ENCODE data around the gene CBX7.

Gene CBX7

DNA sequence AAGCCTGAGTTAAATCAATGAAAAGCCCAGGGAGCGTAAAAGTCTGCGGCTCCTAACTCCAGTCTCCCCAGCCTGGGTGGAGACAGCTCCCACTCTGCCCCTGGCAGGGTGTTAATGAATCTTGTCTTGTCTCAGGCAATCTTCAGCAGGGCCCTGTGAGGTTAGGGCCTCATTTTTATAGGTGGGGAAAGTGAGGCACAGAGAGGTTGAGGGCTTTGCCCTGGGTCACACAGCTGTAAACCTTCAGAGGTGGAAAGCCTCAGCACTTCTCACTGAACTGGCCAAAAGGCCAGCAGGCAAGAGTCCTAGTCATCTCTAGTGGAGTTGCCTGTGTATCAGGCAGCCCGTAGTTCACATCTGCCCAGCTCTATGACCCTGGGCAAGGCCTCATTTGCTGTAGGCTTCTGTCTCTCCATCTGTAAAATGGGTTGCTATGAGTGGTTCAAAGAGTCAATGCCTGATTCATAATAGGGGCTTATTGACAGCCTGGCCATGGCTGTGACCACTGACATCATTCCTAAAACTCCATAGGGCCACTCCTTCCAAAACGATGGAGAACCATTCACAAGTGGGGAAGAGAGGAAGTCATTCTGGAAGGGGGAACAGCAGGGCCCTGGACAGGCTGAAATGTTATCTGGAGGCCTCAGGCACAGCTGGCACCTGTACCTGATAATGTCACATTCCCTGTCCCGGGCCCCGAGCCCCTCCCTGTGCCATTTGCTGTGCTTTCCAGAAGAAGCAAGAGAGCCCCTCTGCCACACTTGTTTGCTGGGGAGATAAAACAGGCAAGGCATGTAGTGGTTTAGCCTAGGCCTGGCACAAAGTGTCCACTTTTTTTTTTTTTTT lies 6.0 kb downstream of the CBX7 start:
- DNase-seq: no peak

- DNase-seq: no peak
These were observed 8.2 kb downstream of the CBX7 start for GRCh38 chr22:39144101-39144767.

- DNase-seq: no peak
These were observed 10.3 kb downstream of the CBX7 start for GRCh38 chr22:39142088-39142680.

DNA sequence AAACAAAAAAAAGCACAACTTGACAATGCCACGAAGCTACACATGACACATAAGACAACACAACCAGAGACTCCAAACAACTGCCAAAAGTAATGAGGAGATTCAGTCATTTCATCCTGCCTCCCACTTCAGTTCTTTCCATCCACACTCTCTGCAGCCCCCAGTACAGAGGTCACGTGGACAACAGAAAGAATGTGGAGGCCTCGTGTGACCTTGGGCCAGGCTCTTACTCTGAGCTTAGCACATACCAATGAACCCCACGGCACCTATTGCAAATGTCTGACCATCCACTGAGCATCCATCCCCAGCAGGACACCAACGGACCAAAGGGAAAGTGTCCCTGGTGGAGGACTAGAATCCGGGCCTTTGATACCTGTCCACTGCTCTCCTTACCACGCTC lies 12.5 kb downstream of the CBX7 start:
- no peak for DNase-seq

DNA sequence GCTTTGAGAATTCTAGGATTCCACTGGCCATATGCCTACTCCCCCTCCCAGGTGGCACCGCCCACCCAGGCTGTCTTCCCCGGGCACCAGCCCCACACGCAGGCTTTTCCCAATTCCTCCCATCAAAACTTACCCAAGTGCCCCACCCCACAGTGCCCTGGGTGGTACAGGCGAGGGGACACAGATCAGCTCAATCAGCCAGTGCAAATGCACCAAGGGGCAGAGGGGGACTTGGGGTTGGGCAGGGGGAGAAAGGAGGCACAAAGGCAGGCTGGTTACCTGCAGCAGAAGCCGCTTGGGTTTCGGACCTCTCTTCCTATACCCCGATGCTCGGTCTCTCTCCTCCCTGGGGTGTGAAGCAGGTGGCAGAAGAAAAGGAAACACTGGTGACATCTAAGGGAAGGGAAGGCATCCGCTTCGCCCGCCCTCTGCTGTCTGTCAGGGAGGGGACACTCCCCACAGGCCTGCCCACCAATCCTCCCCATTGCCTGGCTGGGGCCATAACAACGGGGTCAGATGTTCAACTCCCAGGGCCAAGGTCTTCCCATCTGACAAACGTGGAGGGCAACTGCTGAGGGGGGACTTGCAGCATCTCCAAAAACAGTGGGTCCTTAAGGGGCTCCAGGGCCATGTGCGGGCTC lies 14.0 kb downstream of the CBX7 start:
- DNase-seq: no peak

DNA sequence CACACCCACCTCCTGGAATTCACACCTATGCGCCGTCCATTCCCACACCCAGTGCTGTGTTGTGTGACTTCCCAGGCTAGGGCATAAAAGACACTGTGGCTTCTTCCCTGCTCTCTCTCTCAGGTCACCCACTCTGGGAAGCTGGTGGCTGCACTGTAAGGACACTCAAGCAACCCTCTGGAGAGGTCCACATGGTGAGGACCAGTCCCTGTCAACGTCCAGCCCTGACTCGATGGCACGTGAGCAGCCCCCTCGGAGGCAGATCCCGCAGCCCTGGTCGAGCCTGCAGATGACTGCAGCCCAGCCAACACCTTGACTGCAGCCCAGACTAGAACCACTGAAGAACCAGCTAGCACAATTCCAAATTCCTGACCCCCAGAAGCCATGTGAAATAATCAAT lies 16.2 kb downstream of the CBX7 start:
- no peak for DNase-seq

- peak; percentile 59 for DNase-seq
These were observed 17.2 kb downstream of the CBX7 start for GRCh38 chr22:39135092-39135896.

DNA sequence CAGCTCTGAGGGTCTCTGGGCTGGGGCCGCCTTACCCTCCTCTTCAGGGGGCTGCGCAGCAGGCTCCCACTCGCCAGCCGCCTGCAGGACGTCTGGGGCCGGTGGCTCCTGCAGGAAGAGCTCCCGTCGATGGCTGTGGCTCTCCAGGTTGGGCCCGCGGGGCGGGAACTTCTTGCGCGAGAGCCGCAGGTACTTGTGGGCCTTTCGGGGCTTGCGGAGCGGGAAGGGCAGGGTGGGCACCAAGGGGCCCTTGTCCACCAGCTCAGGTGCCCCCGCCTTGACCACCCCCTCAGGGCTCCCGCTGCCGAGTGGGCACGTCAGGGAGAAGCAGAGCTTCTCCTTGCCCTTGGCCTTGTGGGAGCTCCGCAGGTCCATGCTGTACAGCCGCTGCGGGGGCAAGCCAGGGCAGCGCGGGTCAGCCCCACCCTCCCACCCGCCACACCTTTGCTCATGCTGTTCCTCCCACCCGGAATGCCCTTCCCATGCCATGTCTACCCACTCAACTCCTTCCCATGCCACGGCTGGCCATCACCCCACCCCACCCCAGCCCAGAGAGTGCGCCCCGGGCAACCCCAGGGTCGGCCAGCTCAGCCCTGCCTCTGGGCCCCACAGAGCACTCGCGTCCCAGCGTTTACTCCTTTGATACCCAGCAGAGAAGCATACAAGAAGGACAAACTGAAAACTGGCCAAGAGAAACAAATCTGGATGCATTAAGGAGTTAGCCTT lies 18.0 kb downstream of the CBX7 start:
- no peak for DNase-seq

DNA sequence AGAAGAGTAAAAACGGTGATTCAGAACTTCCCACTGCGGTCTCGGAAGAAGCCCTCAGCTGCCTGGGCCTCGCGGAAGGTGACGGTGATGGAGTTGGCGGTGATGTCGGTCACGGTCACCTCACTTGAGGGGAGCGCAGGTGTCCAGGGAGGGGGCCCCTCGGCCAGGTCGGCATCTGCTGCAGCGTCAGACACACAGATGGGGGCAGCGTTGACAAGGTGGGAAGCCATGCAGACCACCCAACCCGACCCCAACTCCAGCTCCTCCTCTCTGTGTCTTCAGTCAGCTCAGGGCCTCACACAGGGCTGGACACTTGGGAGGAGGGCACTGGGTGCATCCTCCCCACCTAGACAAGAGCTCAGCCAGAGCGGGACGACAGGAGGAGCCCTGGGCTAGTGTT lies 18.6 kb downstream of the CBX7 start:
- DNase-seq: no peak

DNA sequence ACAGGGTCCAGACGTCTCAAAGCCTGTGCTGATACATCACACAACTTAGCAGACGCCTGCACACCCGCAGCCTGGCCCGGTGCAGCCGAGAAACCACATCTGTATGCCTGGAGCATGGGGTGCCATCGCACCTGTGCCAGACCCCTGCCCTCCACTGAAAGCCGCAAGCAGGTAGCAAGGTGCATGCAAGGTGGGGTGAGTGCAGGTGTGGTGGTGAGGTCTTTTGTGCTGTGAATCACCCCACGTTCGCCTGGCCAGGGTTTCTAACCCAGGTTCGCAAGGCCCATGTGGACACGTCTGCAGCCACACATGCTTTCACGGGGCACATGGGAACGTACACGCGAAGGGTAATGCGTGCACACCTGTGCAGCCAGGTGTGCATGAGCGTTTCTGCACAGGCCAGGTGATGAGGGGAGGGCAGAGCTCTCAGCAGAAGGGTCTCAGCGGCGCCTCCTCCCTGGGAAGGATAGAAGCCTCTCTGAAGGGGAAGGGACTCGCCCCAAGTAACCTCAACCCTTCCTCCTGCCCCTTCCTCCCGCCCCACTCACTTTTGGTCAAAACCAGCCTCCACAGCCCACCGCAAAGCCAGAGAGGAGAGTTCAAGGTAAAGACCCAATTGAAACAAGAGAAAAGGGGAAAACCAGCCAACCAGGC lies 19.5 kb downstream of the CBX7 start:
- no peak for DNase-seq

- DNase-seq: no peak
These were observed 20.2 kb downstream of the CBX7 start for GRCh38 chr22:39132281-39132680.

DNA sequence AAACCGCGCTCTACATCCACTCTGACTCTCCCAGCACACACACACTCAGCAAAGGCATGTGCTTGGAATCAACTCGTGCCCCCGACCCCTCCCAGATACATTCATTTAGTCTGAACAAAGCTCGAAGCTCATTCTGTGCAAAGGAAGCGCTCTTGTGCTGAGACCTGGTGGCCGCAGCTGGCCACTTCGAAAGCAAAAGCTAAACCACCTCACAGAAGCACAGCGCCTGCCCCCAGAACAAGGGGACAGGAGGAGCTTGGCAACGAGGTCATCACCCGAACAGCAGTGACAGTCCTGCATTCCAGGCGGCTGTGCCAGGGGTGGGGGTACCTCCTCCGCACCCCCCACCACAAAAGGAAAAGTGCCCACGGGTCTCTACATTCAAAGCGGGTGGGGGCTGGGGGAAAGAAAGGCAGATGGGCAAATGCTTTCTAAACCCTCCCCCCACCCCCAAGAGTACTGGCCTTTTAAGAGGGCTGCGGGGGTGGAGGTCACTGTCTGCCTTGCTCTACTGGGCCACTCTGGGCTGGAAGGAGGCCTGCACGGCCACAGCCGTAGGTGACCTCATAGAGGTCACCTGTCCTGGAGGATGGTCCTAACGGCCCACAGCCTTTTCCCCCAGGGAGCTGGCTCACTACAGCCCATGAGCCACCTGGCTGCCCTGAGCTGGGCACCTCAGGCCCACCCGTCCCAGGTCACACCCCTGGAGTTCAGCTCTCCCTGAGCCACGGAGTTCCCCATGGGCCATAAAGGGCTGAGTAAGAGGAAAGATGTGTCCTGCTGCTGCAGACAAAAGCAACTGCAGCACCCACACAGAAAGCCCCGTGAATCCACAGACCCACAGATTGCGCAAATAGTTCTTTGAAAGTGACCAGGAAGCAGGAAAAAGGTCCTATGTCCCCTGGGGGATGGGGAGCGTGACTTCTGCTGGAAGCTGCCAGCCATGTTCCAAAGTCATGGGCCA lies 21.3 kb downstream of the CBX7 start:
- DNase-seq: no peak

DNA sequence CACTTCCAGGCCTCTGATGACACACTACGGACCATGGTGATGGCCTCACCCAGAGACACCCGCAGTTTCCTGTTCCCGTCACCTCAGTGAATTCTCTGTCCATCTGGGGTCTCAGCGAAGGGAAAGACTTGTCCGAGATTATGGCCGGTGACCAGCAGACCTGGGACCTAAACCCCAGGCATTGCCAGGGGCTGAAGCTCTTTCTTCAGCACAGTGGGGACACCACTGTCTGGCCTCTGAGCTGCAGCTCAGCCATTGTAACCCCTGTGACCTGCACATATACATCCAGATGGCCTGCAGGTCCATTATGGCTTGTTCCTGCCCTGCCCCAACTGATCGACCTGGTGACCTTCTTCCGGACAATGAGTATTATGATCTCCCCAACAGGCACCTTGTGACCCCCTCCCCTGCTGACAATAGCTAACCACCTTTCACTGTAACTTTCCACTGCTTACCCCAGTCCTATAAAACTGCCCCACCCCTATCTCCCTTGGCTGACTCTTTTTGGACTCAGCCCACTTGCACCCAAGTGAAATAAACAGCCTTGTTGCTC lies 22.3 kb downstream of the CBX7 start:
- DNase-seq: no peak

DNA sequence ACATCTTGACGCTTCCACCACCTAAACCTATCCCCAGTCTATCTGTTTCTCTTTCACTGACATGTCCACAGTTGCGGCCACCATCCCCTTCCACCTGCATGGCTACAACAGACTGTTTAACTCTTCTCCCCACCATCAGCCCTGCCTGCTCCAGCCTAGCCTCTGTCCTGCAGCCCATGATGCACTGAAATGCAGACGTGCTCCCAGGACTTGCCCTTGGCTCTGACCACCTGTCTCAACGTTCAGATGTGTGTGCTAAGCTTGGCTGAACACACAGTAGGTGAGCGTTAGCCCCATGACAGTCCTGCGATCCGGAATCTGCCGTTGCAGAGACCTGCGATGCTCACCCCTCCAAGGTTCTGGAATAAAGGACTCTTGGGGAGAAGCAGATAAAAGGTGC lies 22.7 kb downstream of the CBX7 start:
- no peak for DNase-seq

GRCh38 chr22:39129081-39129480 lies 23.4 kb downstream of the CBX7 start:
- no peak for DNase-seq

DNA sequence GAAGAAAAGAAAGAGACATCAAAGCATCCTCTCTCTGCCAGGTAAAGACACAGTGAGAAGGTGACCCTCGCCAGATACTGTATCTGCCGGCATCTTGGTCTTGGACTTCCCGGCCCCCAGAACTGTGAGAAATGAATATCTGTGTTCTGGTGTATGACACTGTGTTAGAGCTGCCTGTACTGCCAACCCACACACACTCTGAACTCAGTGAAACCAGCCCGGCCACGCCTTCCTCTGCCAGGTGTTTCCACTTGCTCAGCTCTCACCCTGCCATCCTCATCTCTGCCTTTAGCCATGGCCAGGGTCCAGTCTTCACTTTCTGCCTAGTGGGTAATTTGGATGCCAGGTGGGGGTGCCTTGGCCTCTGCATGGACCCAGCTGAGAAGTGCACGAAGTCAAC lies 24.0 kb downstream of the CBX7 start:
- DNase-seq: no peak

DNA sequence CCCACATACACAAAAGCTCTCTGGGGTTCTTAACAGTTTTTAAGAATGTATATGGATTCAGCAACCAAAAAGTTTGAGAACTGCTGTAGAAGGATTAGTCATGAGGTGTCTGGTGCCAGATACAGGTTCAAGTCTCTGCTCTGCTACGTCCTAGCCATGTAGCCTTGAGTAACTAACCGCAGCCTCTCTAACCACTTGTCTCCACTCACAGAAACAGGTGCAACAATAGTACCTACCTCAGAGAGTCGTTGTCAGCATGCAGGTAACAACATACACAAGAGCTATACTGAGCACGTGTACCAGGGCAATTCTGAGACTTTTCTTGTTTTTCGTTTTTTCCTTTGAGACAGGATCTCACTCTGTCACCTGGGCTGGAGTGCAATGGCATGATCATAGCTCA lies 26.9 kb downstream of the CBX7 start:
- DNase-seq: no peak

DNA sequence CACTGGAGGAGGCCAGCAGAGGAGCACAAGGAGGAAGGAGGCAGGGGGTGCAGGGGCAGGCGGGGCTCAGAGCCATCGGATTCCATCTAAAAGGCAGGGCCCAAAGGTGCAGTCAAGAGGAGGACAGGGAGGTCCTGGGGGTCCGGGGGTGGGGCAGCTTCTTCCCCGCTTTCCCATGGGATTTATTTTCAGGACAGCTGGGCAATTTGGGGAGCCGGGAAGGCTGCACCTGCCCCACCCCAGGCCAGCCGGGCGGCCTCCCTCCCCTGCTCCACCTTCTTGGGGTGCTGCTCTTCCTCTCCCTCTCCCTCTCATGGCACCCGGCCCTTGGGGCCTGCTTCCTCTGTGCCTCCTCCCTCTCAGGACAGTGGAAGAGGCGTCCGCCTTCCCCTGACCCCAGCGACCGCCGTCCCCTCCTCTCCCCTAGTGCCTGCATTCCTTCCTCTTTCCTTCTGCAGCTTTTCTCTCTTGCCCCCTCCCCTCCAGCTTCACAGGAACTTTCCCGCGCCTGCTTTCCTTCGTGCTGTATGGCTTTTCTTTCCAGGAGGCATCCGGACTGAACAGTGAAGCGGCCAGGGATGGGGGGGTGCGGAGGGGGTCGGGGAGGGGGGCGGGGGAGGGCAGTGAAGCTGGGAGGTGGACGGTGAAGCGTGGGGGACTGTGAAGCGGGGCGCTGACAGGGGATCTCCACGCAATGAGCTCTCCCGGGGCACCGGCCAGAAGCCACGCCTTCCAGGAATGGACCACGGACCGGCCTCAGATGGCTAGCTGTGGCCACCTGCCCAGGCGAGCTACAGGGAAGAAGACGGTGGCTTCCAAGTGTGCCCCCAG lies 28.5 kb downstream of the CBX7 start:
- DNase-seq: no peak

All from right hindlimb (tissue), 1 donor.